ENCODE data around the gene ZNF814. TPM values are rescaled to one million over a fixed set of nuclear protein-coding genes. Genes with fewer than 3 reads are reported as not detected.

ZNF814 gene
- total and polyA plus RNA-seq, 11 donors: 8.7 to 20.9 (median 10.5) TPM

- 80 to 92% (median 88%) methylated on average over 7 of the region's 7 CpGs for WGBS, 4 donors
These were observed 72.2 kb downstream of the ZNF814 start for GRCh38 chr19:57816652-57817051.

DNA sequence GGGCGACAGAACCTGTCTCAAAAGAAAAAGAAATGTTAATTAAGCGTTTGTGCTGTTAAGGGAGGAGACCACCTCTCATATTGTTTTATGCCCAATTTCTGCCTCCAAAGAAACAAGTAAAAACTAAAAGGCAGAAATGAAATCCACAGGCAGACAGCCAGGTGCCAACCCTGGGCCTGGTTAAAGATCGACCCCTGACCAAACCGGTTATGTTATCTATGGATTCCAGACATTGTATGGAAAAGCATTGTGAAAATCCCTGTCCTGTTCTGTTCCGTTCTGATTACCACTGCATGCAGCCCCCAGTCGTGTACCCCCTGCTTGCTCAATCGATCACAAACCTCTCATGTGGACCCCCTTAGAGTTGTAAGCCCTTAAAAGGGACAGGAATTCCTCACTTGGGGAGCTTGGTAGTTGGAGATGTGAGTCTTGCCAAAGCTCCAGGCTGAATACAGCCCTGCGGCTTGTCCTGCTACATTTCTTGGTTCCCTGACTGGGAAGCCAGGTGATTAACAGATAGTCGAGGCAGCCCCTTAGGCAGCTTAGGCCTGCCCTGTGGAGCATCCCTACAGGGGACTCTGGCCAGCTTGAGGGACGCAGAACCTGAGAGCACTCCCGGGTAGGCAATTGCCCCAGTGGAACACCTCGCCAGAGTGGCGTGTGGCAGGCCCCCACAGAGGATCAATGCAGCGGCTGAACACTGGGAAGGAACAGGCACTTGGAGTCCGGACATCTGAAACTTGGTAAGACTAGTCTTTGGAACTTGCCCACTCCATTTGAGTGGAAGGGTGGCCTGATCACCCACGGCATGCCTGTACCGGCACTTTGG is 73.4 kb downstream of the ZNF814 start:
- WGBS, 4 donors: 89 to 94% (median 90%) methylated on average over 16 to 17 of the region's 17 CpGs
- H3K27ac ChIP-seq: peak overlapping the region in 10 of 12 donors; percentile 73 to 92 (median 80)
- H3K4me1 ChIP-seq: peaks cover 0 to 35% (median 16%) of the 10 kb centered on the region in 12 donors
- peaks cover 0 to 19% (median 9%) of the 10 kb centered on the region in 9 donors for H3K36me3 ChIP-seq
- no peak for ATAC-seq
- H3K4me3 ChIP-seq: peak overlapping the region in 11 of 12 donors; percentile 63 to 93 (median 83)
- no peaks in the 10 kb centered on the region for H3K27me3 ChIP-seq
- H3K9me3 ChIP-seq: no peaks in the 10 kb centered on the region
- DNase-seq: no peak
- TF ChIP-seq POLR2A (IDR thresholded peaks at IDR 0.05): no peak
- TF ChIP-seq, protein P1, sequence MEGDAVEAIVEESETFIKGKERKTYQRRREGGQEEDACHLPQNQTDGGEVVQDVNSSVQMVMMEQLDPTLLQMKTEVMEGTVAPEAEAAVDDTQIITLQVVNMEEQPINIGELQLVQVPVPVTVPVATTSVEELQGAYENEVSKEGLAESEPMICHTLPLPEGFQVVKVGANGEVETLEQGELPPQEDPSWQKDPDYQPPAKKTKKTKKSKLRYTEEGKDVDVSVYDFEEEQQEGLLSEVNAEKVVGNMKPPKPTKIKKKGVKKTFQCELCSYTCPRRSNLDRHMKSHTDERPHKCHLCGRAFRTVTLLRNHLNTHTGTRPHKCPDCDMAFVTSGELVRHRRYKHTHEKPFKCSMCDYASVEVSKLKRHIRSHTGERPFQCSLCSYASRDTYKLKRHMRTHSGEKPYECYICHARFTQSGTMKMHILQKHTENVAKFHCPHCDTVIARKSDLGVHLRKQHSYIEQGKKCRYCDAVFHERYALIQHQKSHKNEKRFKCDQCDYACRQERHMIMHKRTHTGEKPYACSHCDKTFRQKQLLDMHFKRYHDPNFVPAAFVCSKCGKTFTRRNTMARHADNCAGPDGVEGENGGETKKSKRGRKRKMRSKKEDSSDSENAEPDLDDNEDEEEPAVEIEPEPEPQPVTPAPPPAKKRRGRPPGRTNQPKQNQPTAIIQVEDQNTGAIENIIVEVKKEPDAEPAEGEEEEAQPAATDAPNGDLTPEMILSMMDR (IDR thresholded peaks at IDR 0.05): no peak
- intact Hi-C loops (cut with DNase I): no loop called here

More at GRCh38 chr19:57816652-57817051, 72.2 kb downstream of the ZNF814 start:
- ATAC-seq (no peak), DNase-seq (no peak)
- intact Hi-C loops (cut with DNase I): no loop called here
- Histone ChIP-seq H3K36me3 (peaks cover 0 to 12% (median 6%) of the 10 kb centered on the region in 9 donors), H3K27ac (no peak overlapping the region), H3K9me3 (no peaks in the 10 kb centered on the region), H3K27me3 (no peaks in the 10 kb centered on the region), H3K4me3 (no peak overlapping the region), H3K4me1 (peaks cover 0 to 41% (median 22%) of the 10 kb centered on the region in 12 donors)
- TF ChIP-seq POLR2A (IDR thresholded peaks at IDR 0.05): no peak
- TF ChIP-seq, protein P1 (IDR thresholded peaks at IDR 0.05): no peak

DNA sequence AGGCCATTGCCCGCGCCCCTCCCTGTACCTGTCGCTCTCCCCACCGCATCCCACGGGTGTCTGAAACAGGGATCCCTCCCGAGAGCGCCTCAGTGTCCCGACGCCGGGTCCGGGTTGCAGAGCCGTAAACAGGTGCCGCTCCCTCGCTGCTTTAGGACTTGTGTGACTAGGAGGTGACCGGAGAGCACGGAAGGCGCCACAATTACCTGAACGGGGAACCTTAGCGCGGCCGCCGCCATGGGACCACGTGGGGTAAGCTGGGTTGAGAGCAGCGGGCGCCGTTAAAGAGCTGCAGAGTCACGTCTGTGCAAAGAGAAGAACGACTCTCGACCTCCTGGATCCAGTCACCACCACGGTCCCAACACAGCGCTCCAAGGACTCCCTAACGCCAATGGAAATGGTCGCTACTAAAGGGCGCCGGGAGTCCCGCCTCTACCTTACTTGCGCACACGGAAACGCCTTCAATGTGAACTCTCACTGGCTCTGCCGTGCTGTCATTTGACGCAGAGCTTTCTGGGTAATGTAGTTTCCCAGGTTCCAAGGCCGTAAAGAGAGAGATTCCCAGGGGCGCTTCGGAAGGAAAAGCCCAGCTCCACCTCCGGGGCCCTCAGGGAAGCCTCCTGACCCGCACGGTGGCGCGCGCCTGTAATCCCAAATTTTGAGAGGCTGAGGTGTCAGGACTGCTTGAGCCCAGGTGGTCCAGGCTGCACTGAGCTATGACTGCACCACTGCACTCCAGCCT is 74.2 kb downstream of the ZNF814 start, which contains the start of gene ZNF552:
Gene ZNF552, minus strand, starts transcription at position 409 of the 742 bp plus-strand sequence. Its CDS starts 170 bp downstream, at position 239.
- ATAC-seq (peak; percentile 91 to 96 (median 94)), DNase-seq (peak; percentile 88 to 91 (median 88))
- H3K36me3 ChIP-seq: peaks cover 0 to 26% (median 17%) of the 10 kb centered on the region in 9 donors
- peaks cover 0 to 32% (median 9%) of the 10 kb centered on the region in 12 donors for H3K4me1 ChIP-seq
- intact Hi-C loops (cut with DNase I): no loop called here
- no peaks in the 10 kb centered on the region for H3K27me3 ChIP-seq
- peak in 1 of 2 donors; percentile 93 for TF ChIP-seq POLR2A (IDR thresholded peaks at IDR 0.05)
- TF ChIP-seq, protein P1 (IDR thresholded peaks at IDR 0.05): no peak
- 0 to 1% (median 0%) methylated on average over 33 to 50 of the region's 50 CpGs for WGBS, 4 donors
- peak within 1 kb of the TSS in 11 of 12 donors; percentile 72 to 92 (median 78) for H3K27ac ChIP-seq
- H3K4me3 ChIP-seq: peak within 1 kb of the TSS; percentile 52 to 93 (median 82)
- no peaks in the 10 kb centered on the region for H3K9me3 ChIP-seq
